Endometrial microvascular endothelial cells (primary cell): ENCODE results near the gene HTR7. TPM values are rescaled to one million over a fixed set of nuclear protein-coding genes. Genes with fewer than 3 reads are reported as not detected.

ENCODE experiments used
- in situ Hi-C: cut with HindIII; loops from 2 replicates; pipeline ENCODE4 v1.10.0; 2017; ENCODE audit warnings: low sequenced_read_pairs, low pct_unique_long_range_greater_than_20kb; ENCODE audit errors: inconsistent ontology term
- total RNA-seq: library from RNA; depleted of rRNA; stranded (reverse); fragments of >200 nt; gene quantifications from one replicate; pipeline ENCODE4 v1.2.3, GENCODE V29; 2015; ENCODE audit errors: inconsistent ontology term

The HTR7 gene
- total RNA-seq, 1 donor from 2014 or later, result 1.3 TPM

- in situ Hi-C loops, result no loop called here
Observed at GRCh38 chr10:90775351-90776028, 82.3 kb downstream of the HTR7 start.

- in situ Hi-C loops, result no loop called here
Observed at GRCh38 chr10:90769946-90770841, 87.6 kb downstream of the HTR7 start.

GRCh38 chr10:90751107-90751997, 106.5 kb downstream of the HTR7 start:
- in situ Hi-C loops, result no loop called here

- in situ Hi-C loops, result no loop called here
Observed at GRCh38 chr10:90746829-90747228, 111.0 kb downstream of the HTR7 start.

GRCh38 chr10:90745565-90745964, 112.3 kb downstream of the HTR7 start:
- in situ Hi-C loops, result no loop called here

- in situ Hi-C loops, result no loop called here
Observed at GRCh38 chr10:90743291-90743690, 114.5 kb downstream of the HTR7 start.

GRCh38 chr10:90741926-90742565, 115.8 kb downstream of the HTR7 start:
- in situ Hi-C loops, result no loop called here

- in situ Hi-C loops, result no loop called here
Observed at GRCh38 chr10:90740265-90740664, 117.6 kb downstream of the HTR7 start.

- in situ Hi-C loops, result no loop called here
Observed at GRCh38 chr10:90738885-90739284, 119.0 kb downstream of the HTR7 start.

- in situ Hi-C loops, result no loop called here
Observed at GRCh38 chr10:90734415-90734814, 123.4 kb downstream of the HTR7 start.

- in situ Hi-C loops, result no loop called here
Observed at GRCh38 chr10:90732581-90732980, 125.3 kb downstream of the HTR7 start.

GRCh38 chr10:90723416-90724068, 134.3 kb downstream of the HTR7 start:
- in situ Hi-C loops, result no loop called here

GRCh38 chr10:90722832-90723231, 135.0 kb downstream of the HTR7 start:
- in situ Hi-C loops, result no loop called here

- in situ Hi-C loops, result no loop called here
Observed at GRCh38 chr10:90718182-90718581, 139.7 kb downstream of the HTR7 start.

GRCh38 chr10:90712529-90712928, 145.3 kb downstream of the HTR7 start:
- in situ Hi-C loops, result no loop called here

- in situ Hi-C loops, result no loop called here
Observed at GRCh38 chr10:90709727-90710126, 148.1 kb downstream of the HTR7 start.

- in situ Hi-C loops, result no loop called here
Observed at GRCh38 chr10:90707657-90708056, 150.2 kb downstream of the HTR7 start.

GRCh38 chr10:90701428-90701827, 156.4 kb downstream of the HTR7 start:
- in situ Hi-C loops, result no loop called here
